ENCODE results near the gene ITCH.
"Not testable (repeated sequence)": the region's sequence is repeated elsewhere in the genome, so short reads cannot be mapped to it uniquely, and the experiment has no call there.

The ITCH gene

DNA sequence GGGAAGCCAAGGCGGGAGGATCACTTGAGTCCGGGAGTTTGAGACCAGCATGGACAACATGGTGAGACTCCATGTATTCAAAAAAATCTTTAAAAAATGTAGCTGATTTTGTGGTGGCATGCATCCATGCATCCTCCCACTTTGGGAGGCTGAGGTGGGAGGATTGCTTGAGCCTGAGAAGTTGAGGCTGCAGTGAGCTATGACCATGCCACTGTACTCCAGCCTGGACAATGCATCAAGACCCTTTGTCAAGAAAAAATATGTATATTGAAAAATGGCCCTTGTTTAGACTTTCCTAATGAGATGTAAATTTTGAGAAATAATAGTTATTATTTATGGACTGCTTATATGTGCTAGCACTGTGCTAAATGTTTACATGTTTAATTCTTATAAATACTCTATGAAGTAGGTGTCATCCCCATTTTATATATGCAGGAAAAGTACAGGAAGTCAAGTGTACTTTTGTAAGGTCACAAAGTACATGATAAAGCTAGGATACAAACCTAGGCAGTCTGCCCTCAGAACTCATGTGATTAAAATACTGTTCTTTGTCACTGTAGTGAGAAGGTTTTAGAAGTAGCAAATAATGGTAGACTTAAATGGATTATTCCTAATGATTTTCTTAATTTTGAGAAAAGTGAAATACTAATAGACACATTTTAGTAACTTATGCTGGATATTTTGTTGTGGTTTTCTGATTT is 58.8 kb downstream of the ITCH start:
- DNase-seq = no peak

DNA sequence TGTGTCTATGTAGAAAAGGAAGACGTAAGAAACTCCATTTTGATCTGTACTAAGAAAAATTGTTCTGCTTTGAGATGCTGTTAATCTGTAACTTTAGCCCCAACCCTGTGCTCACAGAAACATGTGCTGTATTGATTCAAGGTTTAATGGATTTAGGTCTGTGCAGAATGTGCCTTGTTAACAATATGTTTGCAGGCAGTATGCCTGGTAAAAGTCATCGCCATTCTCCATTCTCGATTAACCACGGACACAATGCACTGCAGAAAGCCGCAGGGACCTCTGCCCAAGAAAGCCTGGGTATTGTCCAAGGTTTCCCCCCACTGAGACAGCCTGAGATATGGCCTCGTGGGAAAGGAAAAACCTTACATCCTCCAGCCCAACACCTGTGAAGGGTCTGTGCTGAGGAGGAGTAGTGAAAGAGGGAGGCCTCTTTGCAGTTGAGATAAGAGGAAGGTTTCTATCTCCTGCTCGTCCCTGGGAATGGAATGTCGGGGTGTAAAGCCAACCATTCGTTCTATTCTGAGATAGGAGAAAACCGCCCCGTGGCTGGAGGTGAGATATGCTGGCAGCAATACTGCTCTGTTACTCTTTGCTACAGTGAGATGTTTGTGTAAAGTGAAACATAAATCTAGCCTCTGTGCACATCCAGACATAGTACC is 62.1 kb downstream of the ITCH start:
- not testable (repeated sequence) for DNase-seq

- DNase-seq = no peak
Observed at GRCh38 chr20:34426026-34426425, 63.0 kb downstream of the ITCH start.

- no peak for DNase-seq
Observed at GRCh38 chr20:34427331-34427730, 64.3 kb downstream of the ITCH start.

- DNase-seq = no peak
Observed at GRCh38 chr20:34427784-34428183, 64.7 kb downstream of the ITCH start.

- DNase-seq = no peak
Observed at GRCh38 chr20:34431168-34431567, 68.1 kb downstream of the ITCH start.

DNA sequence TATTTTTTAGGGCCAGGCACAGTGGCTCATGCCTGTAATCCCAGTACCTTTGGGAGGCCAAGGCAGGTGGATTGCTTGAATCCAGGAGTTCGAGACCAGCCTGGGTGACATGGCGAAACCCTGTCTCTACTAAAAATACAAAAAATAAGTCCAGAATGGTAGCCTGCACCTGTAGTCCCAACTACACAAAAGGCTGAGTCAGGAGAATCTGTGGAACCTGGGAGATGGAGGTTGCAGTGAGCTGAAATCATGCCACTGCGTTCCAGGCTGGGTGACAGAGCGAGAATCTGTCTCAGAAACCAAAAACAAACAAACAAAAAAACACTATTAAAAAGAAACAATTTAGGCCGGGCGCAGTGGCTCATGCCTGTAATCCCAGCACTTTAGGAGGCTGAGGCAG is 69.6 kb downstream of the ITCH start:
- not testable (repeated sequence) for DNase-seq

- DNase-seq = no peak
Observed at GRCh38 chr20:34433391-34433790, 70.3 kb downstream of the ITCH start.

DNA sequence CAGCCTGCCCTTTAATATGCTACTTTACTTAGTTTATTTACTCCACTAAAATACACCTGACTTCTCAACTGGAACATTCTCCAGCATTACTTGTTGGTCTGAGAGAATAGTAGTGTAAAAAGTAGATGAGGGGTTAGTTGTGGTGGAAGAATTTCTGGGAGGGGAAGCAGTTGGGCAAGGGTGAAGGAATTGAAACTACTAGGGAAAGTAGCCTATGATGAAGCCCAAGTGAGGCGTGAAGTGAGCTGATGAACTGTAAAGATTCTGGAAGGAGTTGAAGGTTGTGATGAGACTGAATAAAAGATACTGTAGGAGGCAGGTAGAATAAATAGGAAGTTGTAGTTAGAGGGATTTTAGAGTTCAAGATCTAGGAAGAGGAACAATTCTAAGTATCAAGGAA is 72.5 kb downstream of the ITCH start:
- DNase-seq = no peak

DNA sequence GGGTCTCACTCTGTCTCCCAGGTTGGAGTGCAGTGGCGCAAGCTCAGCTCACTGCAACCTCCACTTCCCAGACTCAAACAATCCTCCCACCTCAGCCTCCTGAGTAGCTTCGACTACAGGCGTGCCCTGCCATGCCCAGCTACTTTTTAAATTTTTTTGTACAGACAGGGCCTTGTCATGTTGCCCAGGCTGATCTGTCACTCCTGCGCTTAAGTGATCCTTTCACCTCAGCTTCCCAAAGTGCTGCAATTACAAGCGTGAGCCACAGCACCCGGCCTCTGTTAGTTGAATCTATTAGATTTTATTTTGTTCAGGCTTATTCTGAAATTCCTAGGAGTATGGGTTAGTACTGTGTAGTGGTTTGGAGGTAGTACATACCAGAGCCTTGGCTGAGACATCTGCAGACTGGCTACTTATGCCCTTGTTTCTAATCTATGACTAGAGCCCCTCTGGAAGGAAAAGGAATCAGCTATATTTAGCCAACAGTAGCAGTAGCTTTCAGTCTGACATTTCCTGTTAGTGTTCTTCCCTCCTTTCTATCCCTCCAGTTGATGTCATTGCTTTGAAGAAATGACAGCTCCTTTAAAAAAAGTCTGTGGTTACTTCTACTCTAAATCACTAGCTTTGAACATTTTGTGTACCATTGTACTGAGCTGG is 74.4 kb downstream of the ITCH start:
- DNase-seq = no peak

DNA sequence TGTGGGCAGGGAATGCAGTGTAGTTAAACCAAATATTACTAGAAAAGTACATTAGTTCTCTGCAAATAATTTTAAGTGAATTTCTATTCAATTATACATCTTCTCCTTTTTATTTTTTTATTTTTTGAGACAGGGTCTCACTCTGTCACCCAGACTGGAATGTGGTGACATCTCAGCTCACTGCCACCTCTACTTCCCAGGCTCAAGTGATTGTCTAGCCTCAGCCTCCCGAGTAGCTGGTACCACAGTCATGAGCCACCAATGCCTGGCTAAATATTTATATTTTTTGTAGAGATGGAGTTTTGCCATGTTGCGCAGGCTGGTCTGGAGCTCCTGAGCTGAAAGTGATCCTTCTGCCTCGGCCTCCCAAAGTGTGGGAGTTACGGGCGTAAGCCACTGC is 76.1 kb downstream of the ITCH start:
- no peak for DNase-seq

GRCh38 chr20:34441423-34441822 is 78.3 kb downstream of the ITCH start:
- DNase-seq = not testable (repeated sequence)

DNA sequence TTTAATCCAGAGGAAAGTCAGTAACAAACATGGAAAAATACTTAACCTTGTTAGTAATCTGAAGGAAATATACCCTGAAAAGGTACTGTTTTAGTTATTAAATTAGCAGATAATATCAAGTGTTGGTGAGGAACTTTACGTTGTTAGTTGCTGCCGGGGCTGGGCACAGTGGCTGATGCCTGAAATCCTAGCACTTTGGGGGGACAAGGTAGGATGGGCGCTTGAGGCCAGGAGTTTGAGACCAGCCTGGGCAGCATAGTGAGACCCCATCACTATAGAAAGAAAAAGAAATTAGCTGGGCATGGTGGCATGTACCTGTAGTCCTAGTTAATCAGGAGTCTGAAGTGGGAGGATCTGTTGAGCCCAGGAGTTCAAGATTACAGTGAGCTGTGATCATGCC is 80.5 kb downstream of the ITCH start:
- no peak for DNase-seq

GRCh38 chr20:34445177-34446065 is 82.3 kb downstream of the ITCH start:
- no peak for DNase-seq

DNA sequence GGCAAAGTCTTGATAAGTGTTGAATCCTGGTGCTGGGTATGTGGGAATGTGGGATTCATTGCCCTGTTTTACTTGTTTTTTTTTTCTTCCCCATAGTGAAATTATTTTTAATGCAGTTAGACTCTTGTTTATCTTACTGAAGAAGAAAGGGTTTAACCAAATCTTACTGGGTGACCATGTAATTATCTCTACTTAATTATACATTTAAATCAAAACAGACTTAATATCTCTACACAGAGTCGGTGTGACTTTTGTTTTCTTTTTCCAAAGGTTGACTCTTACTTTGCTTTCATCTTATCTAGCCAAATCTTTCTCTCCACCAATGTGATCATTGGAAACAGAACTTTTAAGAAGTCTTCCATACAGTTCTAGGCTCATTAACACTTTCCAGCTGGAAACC is 85.4 kb downstream of the ITCH start:
- DNase-seq = no peak

GRCh38 chr20:34449674-34450592 is 86.9 kb downstream of the ITCH start:
- no peak for DNase-seq

- DNase-seq = no peak
Observed at GRCh38 chr20:34452281-34452982, 89.4 kb downstream of the ITCH start.

GRCh38 chr20:34458631-34459030 is 95.6 kb downstream of the ITCH start:
- DNase-seq = no peak

DNA sequence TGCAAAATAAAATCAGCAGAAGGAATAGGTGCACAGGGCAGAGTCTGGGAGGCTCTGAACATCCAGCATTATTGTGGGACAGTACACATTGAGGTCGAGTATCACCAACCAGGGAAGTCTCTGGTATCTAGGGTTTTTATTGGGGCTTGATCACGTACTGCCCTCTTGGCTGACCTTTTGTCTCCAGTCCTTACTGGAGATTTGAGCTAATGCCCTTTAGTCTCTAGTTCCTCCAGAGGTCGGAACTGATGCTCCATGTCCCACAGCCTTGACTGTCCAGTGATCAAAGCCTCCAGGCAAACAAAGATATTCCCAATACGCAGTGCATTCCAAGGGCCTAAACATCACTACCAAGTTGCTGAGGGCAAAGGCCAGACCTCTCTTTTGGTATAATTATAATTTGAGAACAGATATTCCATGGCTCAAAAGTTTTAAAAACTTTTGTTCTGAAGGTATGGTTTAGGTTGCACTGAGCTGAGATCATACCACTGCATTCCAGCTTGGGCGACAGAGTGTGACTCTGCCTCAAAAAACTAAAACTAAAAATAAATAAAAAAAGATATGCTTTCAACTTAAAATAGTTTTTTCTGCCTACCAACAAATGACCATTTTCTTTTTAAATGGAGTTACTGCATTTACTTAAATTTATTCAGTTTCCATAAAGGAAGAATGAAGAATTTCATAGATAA is 96.3 kb downstream of the ITCH start:
- DNase-seq = no peak

GRCh38 chr20:34461779-34462087 is 98.7 kb downstream of the ITCH start:
- DNase-seq = no peak

DNA sequence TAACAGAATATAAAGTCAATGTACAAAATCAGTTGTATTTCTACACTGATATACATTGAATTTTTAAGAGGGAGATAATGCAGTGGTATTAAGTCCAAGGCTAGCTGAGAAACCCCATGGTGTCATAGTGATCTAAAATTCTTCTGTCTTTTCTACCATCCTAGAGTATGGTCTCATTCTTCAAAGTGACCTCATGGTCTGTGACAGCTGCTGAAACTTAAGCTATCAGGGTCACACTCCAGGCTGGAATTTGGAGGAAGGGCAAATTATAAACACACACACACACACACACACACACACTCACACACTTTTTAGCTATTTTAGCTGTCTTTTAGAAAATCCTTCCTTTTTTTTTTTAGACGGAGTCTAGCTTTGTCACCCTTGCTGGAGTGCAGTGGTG is 105.9 kb downstream of the ITCH start:
- DNase-seq = no peak
